DMS 273 (cell line): ENCODE data around the gene ARNT2.

Experiments used
- DNase-seq: peaks from one replicate; lab custom pipeline; 2025; ENCODE audit not compliant: unreplicated experiment; lab: John Stamatoyannopoulos, UW

The ARNT2 gene

GRCh38 chr15:80464951-80465625 lies 60.9 kb downstream of the ARNT2 start:
- no peak for DNase-seq

GRCh38 chr15:80465626-80466005 lies 61.4 kb downstream of the ARNT2 start:
- no peak for DNase-seq

GRCh38 chr15:80466543-80466942 lies 62.4 kb downstream of the ARNT2 start:
- no peak for DNase-seq

- no peak for DNase-seq
These were observed 63.1 kb downstream of the ARNT2 start for GRCh38 chr15:80467311-80467714.

GRCh38 chr15:80468796-80469195 lies 64.6 kb downstream of the ARNT2 start:
- DNase-seq = no peak

- DNase-seq = no peak
These were observed 67.7 kb downstream of the ARNT2 start for GRCh38 chr15:80471881-80472280.

GRCh38 chr15:80473286-80474223 lies 69.4 kb downstream of the ARNT2 start:
- DNase-seq = no peak

GRCh38 chr15:80474224-80475215 lies 70.3 kb downstream of the ARNT2 start:
- DNase-seq = no peak

- DNase-seq = no peak
These were observed 71.4 kb downstream of the ARNT2 start for GRCh38 chr15:80475572-80475971.

GRCh38 chr15:80476036-80476435 lies 71.9 kb downstream of the ARNT2 start:
- DNase-seq = no peak

- DNase-seq = no peak
These were observed 73.9 kb downstream of the ARNT2 start for GRCh38 chr15:80478075-80478474.

GRCh38 chr15:80479191-80479590 lies 75.0 kb downstream of the ARNT2 start:
- DNase-seq = no peak

- no peak for DNase-seq
These were observed 76.1 kb downstream of the ARNT2 start for GRCh38 chr15:80480171-80480811.

- no peak for DNase-seq
These were observed 76.7 kb downstream of the ARNT2 start for GRCh38 chr15:80480909-80481308.

GRCh38 chr15:80482696-80483095 lies 78.5 kb downstream of the ARNT2 start:
- no peak for DNase-seq

- DNase-seq = no peak
These were observed 79.6 kb downstream of the ARNT2 start for GRCh38 chr15:80483725-80484161.

GRCh38 chr15:80484333-80484864 lies 80.2 kb downstream of the ARNT2 start:
- no peak for DNase-seq

GRCh38 chr15:80485370-80486164 lies 81.4 kb downstream of the ARNT2 start:
- DNase-seq = no peak

GRCh38 chr15:80487839-80488390 lies 83.7 kb downstream of the ARNT2 start:
- DNase-seq = no peak
